DOHH2 (cell line): ENCODE results near the gene ITPK1.

ENCODE experiments used
- EZH2phosphoT487 ChIP-seq: fragments of 200-600 bp; sonication (generic); IDR thresholded peaks from 2 replicates; pipeline ENCODE4 v1.6.1; 2017; ENCODE audit warnings: borderline replicate concordance, mild to moderate bottlenecking, antibody characterized with exemption, low read length, moderate library complexity, mixed read lengths
- TF ChIP-seq, protein P1 (sequence below): fragments of 200-600 bp; sonication (generic); IDR thresholded peaks from one replicate; pipeline ENCODE4 v1.5.1; 2014; ENCODE audit warnings: antibody characterized with exemption, mild to moderate bottlenecking, low read depth, low read length; ENCODE audit not compliant: poor library complexity, severe bottlenecking

DNA sequence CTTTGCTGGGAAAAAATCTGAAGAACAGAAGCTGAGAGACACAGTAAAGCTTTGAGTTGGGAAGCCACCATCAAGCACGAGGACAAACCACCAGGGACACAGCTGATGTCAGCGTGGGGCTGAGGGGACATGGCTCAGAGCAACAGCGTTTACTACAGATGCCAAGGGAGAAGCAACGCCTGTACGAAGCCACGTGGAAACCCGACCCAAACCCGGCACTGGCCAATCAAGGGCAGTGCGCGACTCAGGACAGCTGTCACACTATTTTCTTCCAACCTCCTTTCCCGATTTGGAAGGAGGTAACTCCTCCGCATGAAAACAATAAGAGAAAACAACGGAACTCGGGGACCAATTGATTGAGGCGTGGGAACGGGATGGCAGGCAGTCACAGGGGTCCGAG is 213.0 kb downstream of the ITPK1 start:
- TF ChIP-seq, protein P1, sequence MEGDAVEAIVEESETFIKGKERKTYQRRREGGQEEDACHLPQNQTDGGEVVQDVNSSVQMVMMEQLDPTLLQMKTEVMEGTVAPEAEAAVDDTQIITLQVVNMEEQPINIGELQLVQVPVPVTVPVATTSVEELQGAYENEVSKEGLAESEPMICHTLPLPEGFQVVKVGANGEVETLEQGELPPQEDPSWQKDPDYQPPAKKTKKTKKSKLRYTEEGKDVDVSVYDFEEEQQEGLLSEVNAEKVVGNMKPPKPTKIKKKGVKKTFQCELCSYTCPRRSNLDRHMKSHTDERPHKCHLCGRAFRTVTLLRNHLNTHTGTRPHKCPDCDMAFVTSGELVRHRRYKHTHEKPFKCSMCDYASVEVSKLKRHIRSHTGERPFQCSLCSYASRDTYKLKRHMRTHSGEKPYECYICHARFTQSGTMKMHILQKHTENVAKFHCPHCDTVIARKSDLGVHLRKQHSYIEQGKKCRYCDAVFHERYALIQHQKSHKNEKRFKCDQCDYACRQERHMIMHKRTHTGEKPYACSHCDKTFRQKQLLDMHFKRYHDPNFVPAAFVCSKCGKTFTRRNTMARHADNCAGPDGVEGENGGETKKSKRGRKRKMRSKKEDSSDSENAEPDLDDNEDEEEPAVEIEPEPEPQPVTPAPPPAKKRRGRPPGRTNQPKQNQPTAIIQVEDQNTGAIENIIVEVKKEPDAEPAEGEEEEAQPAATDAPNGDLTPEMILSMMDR: no peak
- TF ChIP-seq EZH2phosphoT487: no peak
